DOHH2 (cell line): ENCODE measurements around the gene CXCR5.

Experiments used
- EZH2phosphoT487 ChIP-seq: fragments of 200-600 bp; sonication (generic); IDR thresholded peaks from 2 replicates; pipeline ENCODE4 v1.6.1; 2017; ENCODE audit warnings: borderline replicate concordance, mild to moderate bottlenecking, antibody characterized with exemption, low read length, moderate library complexity, mixed read lengths
- TF ChIP-seq, protein P1 (sequence below): fragments of 200-600 bp; sonication (generic); IDR thresholded peaks from one replicate; pipeline ENCODE4 v1.5.1; 2014; ENCODE audit warnings: antibody characterized with exemption, mild to moderate bottlenecking, low read depth, low read length; ENCODE audit not compliant: poor library complexity, severe bottlenecking

DNA sequence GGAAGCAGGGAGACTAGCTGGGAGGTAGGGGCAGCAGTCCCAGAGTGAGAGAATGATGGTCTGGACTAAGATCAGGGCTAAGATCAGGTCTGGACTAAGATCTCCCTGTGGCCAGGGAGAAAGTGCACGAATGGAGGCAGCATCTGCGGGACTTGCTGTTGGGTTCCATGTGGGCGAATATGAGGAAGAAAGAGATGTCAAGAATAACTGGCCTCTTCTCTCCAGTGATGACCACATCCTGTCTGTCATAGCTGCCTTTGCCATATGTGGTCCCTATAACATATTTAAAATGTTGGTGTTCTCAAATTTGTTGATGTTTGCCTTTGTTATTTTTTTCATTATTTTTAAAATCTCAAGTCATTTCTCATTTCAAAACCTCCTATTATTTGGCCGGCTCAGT, 27.4 kb upstream of the CXCR5 start:
- TF ChIP-seq, protein P1, sequence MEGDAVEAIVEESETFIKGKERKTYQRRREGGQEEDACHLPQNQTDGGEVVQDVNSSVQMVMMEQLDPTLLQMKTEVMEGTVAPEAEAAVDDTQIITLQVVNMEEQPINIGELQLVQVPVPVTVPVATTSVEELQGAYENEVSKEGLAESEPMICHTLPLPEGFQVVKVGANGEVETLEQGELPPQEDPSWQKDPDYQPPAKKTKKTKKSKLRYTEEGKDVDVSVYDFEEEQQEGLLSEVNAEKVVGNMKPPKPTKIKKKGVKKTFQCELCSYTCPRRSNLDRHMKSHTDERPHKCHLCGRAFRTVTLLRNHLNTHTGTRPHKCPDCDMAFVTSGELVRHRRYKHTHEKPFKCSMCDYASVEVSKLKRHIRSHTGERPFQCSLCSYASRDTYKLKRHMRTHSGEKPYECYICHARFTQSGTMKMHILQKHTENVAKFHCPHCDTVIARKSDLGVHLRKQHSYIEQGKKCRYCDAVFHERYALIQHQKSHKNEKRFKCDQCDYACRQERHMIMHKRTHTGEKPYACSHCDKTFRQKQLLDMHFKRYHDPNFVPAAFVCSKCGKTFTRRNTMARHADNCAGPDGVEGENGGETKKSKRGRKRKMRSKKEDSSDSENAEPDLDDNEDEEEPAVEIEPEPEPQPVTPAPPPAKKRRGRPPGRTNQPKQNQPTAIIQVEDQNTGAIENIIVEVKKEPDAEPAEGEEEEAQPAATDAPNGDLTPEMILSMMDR = no peak
- no peak for TF ChIP-seq EZH2phosphoT487
